Vagina (tissue), 2 donors: Measurements from ENCODE around the gene RELCH. TPM values are rescaled to one million over a fixed set of nuclear protein-coding genes. Genes with fewer than 3 reads are reported as not detected.

Experiments used
- DNase-seq, 2 donors: peaks; one replicate each; pipeline ENCODE4 v3.0.0-alpha.2; 2017; ENCODE audit errors: extremely low spot score in 2 of 2
- H3K27ac ChIP-seq: fragments of 200-600 bp; sonication (generic); one replicate; pipeline ENCODE4 v1.5.1; 2019
- H3K27me3 ChIP-seq: fragments of 200-600 bp; sonication (generic); one replicate; pipeline ENCODE4 v1.5.1; 2019
- H3K36me3 ChIP-seq, 2 donors: fragments of 200-600 bp; sonication (generic); one replicate each; pipeline ENCODE4 v1.5.1; 2017 to 2019
- H3K4me1 ChIP-seq: fragments of 200-600 bp; sonication (generic); one replicate; pipeline ENCODE4 v1.5.1; 2019
- H3K4me3 ChIP-seq, 2 donors: fragments of 200-600 bp; sonication (generic); 1 replicate in 1 of 2; 2 replicates in 1 of 2; pipeline ENCODE4 v1.5.1; 2016 to 2019
- H3K9me3 ChIP-seq: fragments of 200-600 bp; sonication (generic); one replicate; pipeline ENCODE4 v1.5.1; 2019
- CTCF ChIP-seq, 3 experiments: fragments of 450-650 bp in 2 of 3; fragments of 200-600 bp in 1 of 3; sonication (generic) in 1 of 3; IDR thresholded peaks; one replicate each; pipeline ENCODE4 v1.5.1; 2017 to 2019; ENCODE audit warnings: antibody characterized with exemption in 3 of 3, mild to moderate bottlenecking in 2 of 3, moderate library complexity in 2 of 3
- POLR2A ChIP-seq, 2 donors: fragments of 450-650 bp; IDR thresholded peaks; one replicate each; pipeline ENCODE4 v1.6.1; 2017; ENCODE audit warnings: antibody characterized with exemption in 2 of 2, mild to moderate bottlenecking in 2 of 2, moderate library complexity in 2 of 2
- POLR2AphosphoS5 ChIP-seq, 2 donors: sonication (generic); formaldehyde crosslinking; IDR thresholded peaks; one replicate each; pipeline ENCODE4 v1.9.0; 2017; ENCODE audit warnings: antibody characterized with exemption in 2 of 2, mild to moderate bottlenecking in 2 of 2, low read depth in 1 of 2; ENCODE audit not compliant: insufficient read depth in 1 of 2
- intact Hi-C: fragments of 100-400 bp; cut with DNase I; formaldehyde crosslinking; loops from one replicate; pipeline ENCODE4 v1.15.1; 2023
- total RNA-seq: library from RNA; depleted of rRNA; stranded (reverse); fragments of >200 nt; gene quantifications from one replicate; pipeline ENCODE4 v1.2.3, GENCODE V29; 2016

Gene RELCH
- total RNA-seq, 1 donor from 2014 or later = 59.9 TPM

GRCh38 chr18:62339106-62339988 is 152.3 kb downstream of the RELCH start:
- intact Hi-C loops = no loop called here
- no peak for DNase-seq
- no peak overlapping the region for H3K27ac ChIP-seq
- no peaks in the 10 kb centered on the region for H3K4me1 ChIP-seq
- no peaks in the 10 kb centered on the region for H3K36me3 ChIP-seq
- no peaks in the 10 kb centered on the region for H3K9me3 ChIP-seq
- H3K27me3 ChIP-seq = no peaks in the 10 kb centered on the region
- TF ChIP-seq POLR2A (IDR thresholded peaks at IDR 0.05) (no peak), CTCF (IDR thresholded peaks at IDR 0.05) (no peak), POLR2AphosphoS5 (IDR thresholded peaks at IDR 0.05; ENCODE audit: insufficient read depth in 1 of 2, low read depth in 1 of 2) (no peak)
- no peak overlapping the region for H3K4me3 ChIP-seq

- H3K27ac ChIP-seq = no peak overlapping the region
- no peak for DNase-seq
- H3K9me3 ChIP-seq = no peaks in the 10 kb centered on the region
- no peak for TF ChIP-seq CTCF (IDR thresholded peaks at IDR 0.05)
- no peak for TF ChIP-seq POLR2A (IDR thresholded peaks at IDR 0.05)
- no peak for TF ChIP-seq POLR2AphosphoS5 (IDR thresholded peaks at IDR 0.05; ENCODE audit: insufficient read depth in 1 of 2, low read depth in 1 of 2)
- H3K36me3 ChIP-seq = no peaks in the 10 kb centered on the region
- intact Hi-C loops = no loop called here
- no peaks in the 10 kb centered on the region for H3K27me3 ChIP-seq
- H3K4me3 ChIP-seq = no peak overlapping the region
- H3K4me1 ChIP-seq = no peaks in the 10 kb centered on the region
Measured at GRCh38 chr18:62340996-62341395, 153.9 kb downstream of the RELCH start.

GRCh38 chr18:62341473-62341872 is 154.4 kb downstream of the RELCH start:
- no peak for DNase-seq
- Histone ChIP-seq H3K9me3 (no peaks in the 10 kb centered on the region), H3K27ac (no peak overlapping the region), H3K4me1 (no peaks in the 10 kb centered on the region), H3K36me3 (no peaks in the 10 kb centered on the region), H3K4me3 (no peak overlapping the region), H3K27me3 (no peaks in the 10 kb centered on the region)
- TF ChIP-seq CTCF (IDR thresholded peaks at IDR 0.05) = no peak
- no peak for TF ChIP-seq POLR2AphosphoS5 (IDR thresholded peaks at IDR 0.05; ENCODE audit: insufficient read depth in 1 of 2, low read depth in 1 of 2)
- TF ChIP-seq POLR2A (IDR thresholded peaks at IDR 0.05) = no peak
- intact Hi-C loops = no loop called here

- Histone ChIP-seq H3K4me1 (no peaks in the 10 kb centered on the region), H3K9me3 (no peaks in the 10 kb centered on the region), H3K27ac (no peak overlapping the region), H3K4me3 (no peak overlapping the region), H3K27me3 (no peaks in the 10 kb centered on the region), H3K36me3 (no peaks in the 10 kb centered on the region)
- TF ChIP-seq POLR2A (IDR thresholded peaks at IDR 0.05) = no peak
- no peak for TF ChIP-seq CTCF (IDR thresholded peaks at IDR 0.05)
- TF ChIP-seq POLR2AphosphoS5 (IDR thresholded peaks at IDR 0.05; ENCODE audit: insufficient read depth in 1 of 2, low read depth in 1 of 2) = no peak
- no peak for DNase-seq
- intact Hi-C loops = no loop called here
Measured at GRCh38 chr18:62342884-62343283, 155.8 kb downstream of the RELCH start.

GRCh38 chr18:62343316-62343715 is 156.3 kb downstream of the RELCH start:
- TF ChIP-seq POLR2AphosphoS5 (IDR thresholded peaks at IDR 0.05; ENCODE audit: insufficient read depth in 1 of 2, low read depth in 1 of 2) (no peak), CTCF (IDR thresholded peaks at IDR 0.05) (no peak), POLR2A (IDR thresholded peaks at IDR 0.05) (no peak)
- Histone ChIP-seq H3K4me3 (no peak overlapping the region), H3K4me1 (no peaks in the 10 kb centered on the region), H3K36me3 (no peaks in the 10 kb centered on the region), H3K27me3 (no peaks in the 10 kb centered on the region), H3K9me3 (no peaks in the 10 kb centered on the region), H3K27ac (no peak overlapping the region)
- intact Hi-C loops = no loop called here
- no peak for DNase-seq
